T1000 (cell line): ENCODE data around the gene DGCR8.
A peak's percentile ranks its signal among the peaks of the same experiment; 100 is the strongest.
"Not testable (repeated sequence)": the region's sequence is repeated elsewhere in the genome, so short reads cannot be mapped to it uniquely, and the experiment has no call there.

Experiments
- DNase-seq: peaks from one replicate; lab custom pipeline; 2025; ENCODE audit warnings: mixed read lengths; lab: John Stamatoyannopoulos, UW

Gene DGCR8

GRCh38 chr22:20152464-20152890 lies 72.4 kb downstream of the DGCR8 start:
- DNase-seq = no peak

- no peak for DNase-seq
Measured at GRCh38 chr22:20153945-20154344, 73.9 kb downstream of the DGCR8 start.

GRCh38 chr22:20154602-20155187 lies 74.7 kb downstream of the DGCR8 start:
- DNase-seq = no peak

- DNase-seq = peak; percentile 74
Measured at GRCh38 chr22:20155330-20156041, 75.4 kb downstream of the DGCR8 start.

GRCh38 chr22:20156042-20156389 lies 76.0 kb downstream of the DGCR8 start:
- DNase-seq = no peak

- peak; percentile 69 for DNase-seq
Measured at GRCh38 chr22:20156611-20157429, 76.8 kb downstream of the DGCR8 start.

- no peak for DNase-seq
Measured at GRCh38 chr22:20157430-20158183, 77.6 kb downstream of the DGCR8 start.

- no peak for DNase-seq
Measured at GRCh38 chr22:20158391-20159036, 78.5 kb downstream of the DGCR8 start.

- no peak for DNase-seq
Measured at GRCh38 chr22:20159076-20159475, 79.0 kb downstream of the DGCR8 start.

- DNase-seq = not testable (repeated sequence)
Measured at GRCh38 chr22:20159531-20159930, 79.5 kb downstream of the DGCR8 start.

GRCh38 chr22:20160041-20160440 lies 80.0 kb downstream of the DGCR8 start:
- DNase-seq = no peak
